GM12874 (cell line): ENCODE measurements around the gene SERP1.

Source experiments
- TF ChIP-seq, protein P1 (sequence below): IDR thresholded peaks from 2 replicates; pipeline ENCODE4 v1.5.1; 2011; ENCODE audit warnings: low read depth, mild to moderate bottlenecking, control low read depth, low read length, moderate library complexity; ENCODE audit not compliant: insufficient read depth

SERP1 gene

GRCh38 chr3:150520408-150520807 lies 25.9 kb downstream of the SERP1 start:
- TF ChIP-seq, protein P1, sequence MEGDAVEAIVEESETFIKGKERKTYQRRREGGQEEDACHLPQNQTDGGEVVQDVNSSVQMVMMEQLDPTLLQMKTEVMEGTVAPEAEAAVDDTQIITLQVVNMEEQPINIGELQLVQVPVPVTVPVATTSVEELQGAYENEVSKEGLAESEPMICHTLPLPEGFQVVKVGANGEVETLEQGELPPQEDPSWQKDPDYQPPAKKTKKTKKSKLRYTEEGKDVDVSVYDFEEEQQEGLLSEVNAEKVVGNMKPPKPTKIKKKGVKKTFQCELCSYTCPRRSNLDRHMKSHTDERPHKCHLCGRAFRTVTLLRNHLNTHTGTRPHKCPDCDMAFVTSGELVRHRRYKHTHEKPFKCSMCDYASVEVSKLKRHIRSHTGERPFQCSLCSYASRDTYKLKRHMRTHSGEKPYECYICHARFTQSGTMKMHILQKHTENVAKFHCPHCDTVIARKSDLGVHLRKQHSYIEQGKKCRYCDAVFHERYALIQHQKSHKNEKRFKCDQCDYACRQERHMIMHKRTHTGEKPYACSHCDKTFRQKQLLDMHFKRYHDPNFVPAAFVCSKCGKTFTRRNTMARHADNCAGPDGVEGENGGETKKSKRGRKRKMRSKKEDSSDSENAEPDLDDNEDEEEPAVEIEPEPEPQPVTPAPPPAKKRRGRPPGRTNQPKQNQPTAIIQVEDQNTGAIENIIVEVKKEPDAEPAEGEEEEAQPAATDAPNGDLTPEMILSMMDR = no peak

DNA sequence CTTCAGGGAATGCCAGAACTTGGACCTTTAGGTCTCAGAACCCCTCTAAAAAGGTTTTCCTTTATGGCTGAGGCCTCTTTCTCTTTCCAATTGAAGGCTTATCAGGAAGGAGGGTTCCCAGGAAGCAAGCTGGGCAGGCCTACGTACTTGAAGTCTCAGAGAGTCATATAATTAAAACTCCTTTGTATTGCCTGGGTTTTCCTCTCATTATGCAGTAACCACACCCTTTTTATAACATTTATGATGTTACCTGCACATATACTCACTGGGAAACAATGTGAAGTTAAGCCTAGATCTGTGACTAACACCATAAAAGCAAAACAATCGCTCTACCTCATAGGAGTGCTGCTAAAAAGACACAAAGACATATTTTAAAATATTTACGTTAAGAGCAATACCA lies 27.3 kb downstream of the SERP1 start:
- TF ChIP-seq, protein P1 = no peak

- TF ChIP-seq, protein P1 = no peak
These were observed 31.1 kb downstream of the SERP1 start for GRCh38 chr3:150515210-150515609.

- TF ChIP-seq, protein P1 = no peak
These were observed 35.0 kb downstream of the SERP1 start for GRCh38 chr3:150511122-150511821.

DNA sequence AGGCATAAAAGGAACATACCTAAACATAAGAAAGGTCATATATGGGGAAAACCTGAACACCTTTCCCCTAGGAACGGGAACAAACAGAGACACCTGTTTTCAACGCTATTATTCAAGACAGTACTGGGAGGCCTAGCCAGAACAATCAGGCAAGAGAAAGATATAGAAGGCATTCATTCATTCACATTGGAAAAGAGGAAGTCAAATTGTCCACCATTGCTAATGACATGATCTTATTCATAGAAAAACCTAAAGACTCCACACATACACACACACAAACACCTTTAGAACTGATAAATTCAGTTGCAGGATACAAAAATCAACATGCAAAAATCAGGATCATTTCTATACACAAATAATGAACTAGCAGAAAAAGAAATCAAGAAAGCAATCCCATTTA lies 36.5 kb downstream of the SERP1 start:
- TF ChIP-seq, protein P1 = no peak

GRCh38 chr3:150508401-150508800 lies 37.9 kb downstream of the SERP1 start:
- TF ChIP-seq, protein P1 = no peak

DNA sequence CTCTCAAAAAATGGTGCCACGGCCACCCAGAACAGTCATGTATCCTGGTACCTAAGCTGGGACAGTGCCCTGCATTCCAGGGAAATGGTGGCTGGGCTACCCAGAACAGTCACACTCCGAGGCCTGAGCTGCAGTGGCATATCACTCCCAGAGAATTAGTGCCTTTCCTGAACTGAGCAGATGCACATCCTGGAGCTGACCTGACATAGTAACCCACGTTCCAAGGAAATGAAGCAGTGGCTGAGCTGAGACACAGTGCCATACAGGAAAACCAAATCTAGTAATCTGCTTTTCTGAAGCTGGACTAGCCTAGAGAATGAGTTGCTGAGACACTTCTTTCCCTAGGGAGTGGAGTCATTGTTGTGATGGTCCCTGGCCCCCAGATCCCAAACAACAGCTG lies 41.8 kb downstream of the SERP1 start:
- TF ChIP-seq, protein P1 = no peak
